Pancreas (tissue), 10 donors: ENCODE results near the gene PHKA2. TPM values are rescaled to one million over a fixed set of nuclear protein-coding genes. Genes with fewer than 3 reads are reported as not detected.
"Not testable (repeated sequence)": the region's sequence is repeated elsewhere in the genome, so short reads cannot be mapped to it uniquely, and the experiment has no call there.

Experiments
- ATAC-seq, 4 donors: fragments of 200-7000 bp; cut with Tn5 transposase; one replicate each; pipeline versions ENCODE4 v1.8.0 to v1.9.1; 2020; ENCODE audit warnings: mild to moderate bottlenecking in 4 of 4, moderate library complexity in 4 of 4
- DNase-seq, 6 donors: peaks; one replicate each; pipeline ENCODE4 v3.0.0-alpha.2; 2020
- FAIRE-seq: peaks from 2 replicates; lab custom pipeline; 2012; peaks lifted over from hg19 to GRCh38; lab: Jason Lieb, UNC
- H3K27ac ChIP-seq, 4 donors: fragments of 200-600 bp; sonication (generic); 1 replicate in 3 of 4; 2 replicates in 1 of 4; pipeline versions ENCODE4 v1.5.0 to v1.8.0; 2020
- H3K27me3 ChIP-seq, 4 donors: fragments of 200-600 bp; one replicate each; pipeline ENCODE4 v1.8.0; 2021
- H3K36me3 ChIP-seq, 3 donors: fragments of 200-600 bp; sonication (generic) in 1 of 3; one replicate each; pipeline versions ENCODE4 v1.5.0 to v1.8.0; 2020 to 2021
- H3K4me1 ChIP-seq, 3 donors: fragments of 200-600 bp; one replicate each; pipeline ENCODE4 v1.8.0; 2021
- H3K4me3 ChIP-seq, 4 donors: fragments of 200-600 bp; sonication (generic) in 2 of 4; one replicate each; pipeline versions ENCODE4 v1.5.0 to v1.8.0; 2020 to 2021
- H3K9me3 ChIP-seq, 4 donors: fragments of 200-600 bp; one replicate each; pipeline ENCODE4 v1.8.0; 2021
- CTCF ChIP-seq, 4 donors: fragments of 200-600 bp; sonication (generic) in 3 of 4; IDR thresholded peaks; one replicate each; pipeline versions ENCODE4 v1.5.0 to v1.8.0; 2021; ENCODE audit warnings: antibody characterized with exemption in 4 of 4
- WGBS, 2 donors: extraction: QIAGEN DNeasy Blood & Tissue Kit; methylation state at CpG; one replicate each; pipeline ENCODE4 v1.1.7; 2013; 5-methylcytosine and 5-hydroxymethylcytosine counted together
- intact Hi-C, 3 donors: fragments of 100-400 bp; cut with DNase I; formaldehyde crosslinking; loops; one replicate each; pipeline versions ENCODE4 v1.11.1 to v1.14.2; 2022
- polyA plus RNA-seq, 2 donors: library from polyadenylated mRNA; stranded (reverse); fragments of 200-250 nt; gene quantifications; one replicate each; pipeline ENCODE4 v1.2.3, GENCODE V29; 2013
- total RNA-seq, 6 donors: library from RNA; stranded (reverse); fragmentation: NEBNext Ultra II Directional in 4 of 6; extraction: Animal tissue kit (Norgen Biotek cat#: 25700) in 4 of 6; gene quantifications; one replicate each; pipeline versions ENCODE4 v1.2.1 to v1.2.4, GENCODE V29; 2021 to 2023
- donor health status: healthy with polysubstance abuse.
- donor health status: DM: no; HTN: no; CAD: no; lungs with moderate emphysema.
- donor health status: DM: no; HTN: no; CAD: no.
- donor health status: control.
- donor health status: control.
- donor health status: Bipolar disorder and iron deficiency.
- donor health status: DM: yes; HTN: yes; CAD: no.
- donor health status: DM: no; HTN: no; CAD: no.
- donor health status: DM: no; HTN: no; CAD: no.
- donor health status: DM: yes; HTN: yes; CAD: no.

The PHKA2 gene
- total and polyA plus RNA-seq, 8 donors = 16.0 to 72.7 (median 22.6) TPM

GRCh38 chrX:19017271-19017670, 33.4 kb upstream of the PHKA2 start:
- no peaks in the 10 kb centered on the region for H3K4me1 ChIP-seq
- DNase-seq = no peak
- H3K4me3 ChIP-seq = no peak overlapping the region
- no peaks in the 10 kb centered on the region for H3K27me3 ChIP-seq
- no peaks in the 10 kb centered on the region for H3K36me3 ChIP-seq
- peak in 1 of 4 donors; percentile 24 for ATAC-seq
- 39 to 43% methylated on average over 3 of the region's 3 CpGs for WGBS, 2 donors
- peak in 3 of 4 donors; percentile 6 to 27 (median 27) for TF ChIP-seq CTCF (IDR thresholded peaks at IDR 0.05)
- H3K9me3 ChIP-seq = no peaks in the 10 kb centered on the region
- intact Hi-C loops = no loop called here
- no peak overlapping the region for H3K27ac ChIP-seq
- no peak for FAIRE-seq

- H3K4me3 ChIP-seq, H3K36me3 ChIP-seq, H3K27me3 ChIP-seq, H3K4me1 ChIP-seq, intact Hi-C loops, ATAC-seq, H3K9me3 ChIP-seq, FAIRE-seq, H3K27ac ChIP-seq, DNase-seq: not testable (repeated sequence)
- 84 to 91% methylated on average over 8 of the region's 8 CpGs for WGBS, 2 donors
These were observed 32.7 kb upstream of the PHKA2 start for GRCh38 chrX:19016614-19017013.

- no peaks in the 10 kb centered on the region for H3K4me1 ChIP-seq
- no peak for FAIRE-seq
These were observed 24.0 kb upstream of the PHKA2 start for GRCh38 chrX:19007868-19008267.

GRCh38 chrX:19007011-19007410, 23.1 kb upstream of the PHKA2 start:
- no peaks in the 10 kb centered on the region for H3K9me3 ChIP-seq
- peak overlapping the region in 1 of 4 donors; percentile 5 for H3K27ac ChIP-seq
- no peaks in the 10 kb centered on the region for H3K36me3 ChIP-seq
- FAIRE-seq (no peak), ATAC-seq (peak in 2 of 4 donors; percentile 16 to 46), DNase-seq (no peak)
- no peak overlapping the region for H3K4me3 ChIP-seq
- no peaks in the 10 kb centered on the region for H3K4me1 ChIP-seq
- no peak for TF ChIP-seq CTCF (IDR thresholded peaks at IDR 0.05)
- WGBS, 2 donors = 56 to 58% methylated on average over 7 of the region's 7 CpGs
- intact Hi-C loops = no loop called here
- no peaks in the 10 kb centered on the region for H3K27me3 ChIP-seq

More at GRCh38 chrX:19007868-19008267, 24.0 kb upstream of the PHKA2 start:
- Histone ChIP-seq H3K36me3 (no peaks in the 10 kb centered on the region), H3K9me3 (no peaks in the 10 kb centered on the region), H3K27ac (peak overlapping the region in 1 of 4 donors; percentile 28), H3K27me3 (no peaks in the 10 kb centered on the region), H3K4me3 (no peak overlapping the region)
- no peak for TF ChIP-seq CTCF (IDR thresholded peaks at IDR 0.05)
- DNase-seq (no peak), ATAC-seq (peak; percentile 25 to 66 (median 46))
- 62 to 79% methylated on average over 4 of the region's 4 CpGs for WGBS, 2 donors
- intact Hi-C loops = no loop called here

- FAIRE-seq (no peak), DNase-seq (no peak), ATAC-seq (no peak)
- H3K27ac ChIP-seq = no peak overlapping the region
- no peaks in the 10 kb centered on the region for H3K36me3 ChIP-seq
- no peak for TF ChIP-seq CTCF (IDR thresholded peaks at IDR 0.05)
- H3K27me3 ChIP-seq = no peaks in the 10 kb centered on the region
- WGBS, 2 donors = 67 to 68% methylated on average over 4 of the region's 4 CpGs
- H3K4me1 ChIP-seq = no peaks in the 10 kb centered on the region
- no peaks in the 10 kb centered on the region for H3K9me3 ChIP-seq
- no peak overlapping the region for H3K4me3 ChIP-seq
- intact Hi-C loops = no loop called here
These were observed 22.0 kb upstream of the PHKA2 start for GRCh38 chrX:19005909-19006308.
